HG02571 (cell line): ENCODE measurements around the gene OLFM4.
"Not testable (repeated sequence)": the region's sequence is repeated elsewhere in the genome, so short reads cannot be mapped to it uniquely, and the experiment has no call there.

ENCODE experiments used
- ATAC-seq: cut with Tn5 transposase; IDR thresholded peaks from one replicate; pipeline ENCODE4 v1.9.1; 2021; ENCODE audit warnings: mild to moderate bottlenecking, moderate library complexity; ENCODE audit not compliant: unreplicated experiment

Gene OLFM4

GRCh38 chr13:53014018-53014417 is 14.6 kb upstream of the OLFM4 start:
- not testable (repeated sequence) for ATAC-seq

GRCh38 chr13:53014495-53015443 is 13.8 kb upstream of the OLFM4 start:
- ATAC-seq = no peak

- ATAC-seq = no peak
Observed at GRCh38 chr13:53015971-53016370, 12.6 kb upstream of the OLFM4 start.

- no peak for ATAC-seq
Observed at GRCh38 chr13:53017433-53017970, 11.1 kb upstream of the OLFM4 start.

GRCh38 chr13:53018690-53019647 is 9.6 kb upstream of the OLFM4 start:
- no peak for ATAC-seq

DNA sequence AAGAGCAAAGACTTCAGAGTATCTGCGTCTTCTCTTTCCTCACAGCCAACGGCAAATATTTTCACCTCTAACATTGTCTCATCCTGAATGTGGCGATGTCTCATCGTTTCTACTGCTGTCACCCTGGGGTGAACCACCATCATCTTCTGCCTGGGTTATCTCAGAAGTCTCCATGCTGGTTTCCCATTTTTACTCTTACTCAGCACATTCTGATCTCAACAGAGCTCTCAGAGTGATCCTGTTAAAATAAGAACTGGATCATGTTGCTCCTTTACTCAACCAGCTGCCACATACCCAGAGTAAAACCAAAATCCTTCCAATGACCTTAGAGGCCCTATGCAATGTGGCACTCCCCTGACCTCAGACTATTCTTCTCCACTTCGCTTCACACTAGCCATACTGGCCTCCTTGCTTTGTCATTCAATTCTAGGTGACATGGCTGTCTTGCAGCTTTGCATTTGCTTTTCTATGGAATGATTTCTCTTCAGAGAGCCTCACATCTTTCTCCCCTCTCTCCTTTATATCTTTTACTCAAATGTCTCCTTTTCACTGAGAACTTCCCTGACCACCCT is 7.8 kb upstream of the OLFM4 start:
- ATAC-seq = no peak

GRCh38 chr13:53023246-53023645 is 5.4 kb upstream of the OLFM4 start:
- no peak for ATAC-seq

DNA sequence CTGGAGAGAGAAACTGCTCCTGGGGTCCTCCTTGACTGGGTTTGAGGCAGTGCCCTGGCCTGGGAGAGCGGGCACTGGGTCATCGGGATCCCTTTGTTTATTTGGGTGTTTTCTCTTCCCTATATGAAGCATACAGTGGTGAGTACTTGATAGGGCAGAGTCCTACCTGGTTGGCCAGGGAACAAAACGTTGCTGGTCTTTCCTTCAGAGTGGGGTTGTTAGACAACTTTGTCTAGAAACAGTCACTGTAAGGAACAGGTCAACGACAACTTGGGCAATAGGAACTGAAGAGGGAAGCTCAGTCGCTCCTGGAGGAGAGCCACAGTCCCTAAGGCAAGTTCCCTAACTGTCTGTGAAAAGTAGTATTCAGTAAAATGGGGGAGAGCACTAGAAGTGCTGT is 550 bp upstream of the OLFM4 start:
- no peak for ATAC-seq

- no peak for ATAC-seq
Observed at GRCh38 chr13:53032849-53033248, 4.2 kb downstream of the OLFM4 start.

- ATAC-seq = no peak
Observed at GRCh38 chr13:53038993-53039392, 10.4 kb downstream of the OLFM4 start.

DNA sequence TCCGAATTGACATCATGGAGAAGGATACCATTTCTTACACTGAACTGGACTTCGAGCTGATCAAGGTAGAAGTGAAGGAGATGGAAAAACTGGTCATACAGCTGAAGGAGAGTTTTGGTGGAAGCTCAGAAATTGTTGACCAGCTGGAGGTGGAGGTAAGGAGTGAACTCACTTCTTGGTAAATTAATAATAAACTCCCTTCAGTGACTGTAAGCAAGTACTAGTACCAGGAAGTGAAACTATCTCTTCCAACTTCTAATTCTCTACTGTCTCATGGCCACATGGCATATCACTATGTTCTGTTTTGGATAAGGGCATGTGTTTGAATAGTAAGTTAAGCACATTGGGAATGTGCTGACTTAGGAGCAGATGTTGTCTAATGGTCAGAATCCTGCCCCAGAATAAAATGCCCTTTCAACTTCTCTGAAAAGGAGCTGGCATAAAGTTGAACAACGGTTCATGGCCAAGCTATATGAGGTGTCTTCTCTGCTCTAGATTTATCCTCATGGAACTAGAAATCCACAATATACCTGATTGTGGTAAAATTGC is 13.4 kb downstream of the OLFM4 start:
- no peak for ATAC-seq

GRCh38 chr13:53042877-53043276 is 14.3 kb downstream of the OLFM4 start:
- ATAC-seq = no peak

- ATAC-seq = no peak
Observed at GRCh38 chr13:53043398-53043797, 14.8 kb downstream of the OLFM4 start.

DNA sequence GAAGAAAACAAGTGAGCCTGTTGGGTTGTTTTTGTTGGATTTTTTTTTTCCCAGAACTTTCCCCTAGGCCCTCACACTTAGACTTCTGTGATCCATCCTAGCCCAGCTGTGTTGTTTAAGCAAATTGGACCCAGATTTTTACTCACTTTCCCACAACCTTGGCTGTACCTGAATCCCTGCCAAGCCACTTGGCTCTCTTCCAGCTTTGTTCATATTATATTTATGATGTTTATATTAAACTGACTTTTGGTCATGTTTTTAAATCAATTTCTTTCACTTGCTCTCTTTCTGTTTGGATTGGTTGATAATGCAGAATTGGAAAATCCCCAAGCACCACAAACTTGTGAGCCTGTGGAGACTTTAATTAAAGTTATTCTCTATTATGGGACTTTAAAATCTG is 16.6 kb downstream of the OLFM4 start:
- no peak for ATAC-seq

DNA sequence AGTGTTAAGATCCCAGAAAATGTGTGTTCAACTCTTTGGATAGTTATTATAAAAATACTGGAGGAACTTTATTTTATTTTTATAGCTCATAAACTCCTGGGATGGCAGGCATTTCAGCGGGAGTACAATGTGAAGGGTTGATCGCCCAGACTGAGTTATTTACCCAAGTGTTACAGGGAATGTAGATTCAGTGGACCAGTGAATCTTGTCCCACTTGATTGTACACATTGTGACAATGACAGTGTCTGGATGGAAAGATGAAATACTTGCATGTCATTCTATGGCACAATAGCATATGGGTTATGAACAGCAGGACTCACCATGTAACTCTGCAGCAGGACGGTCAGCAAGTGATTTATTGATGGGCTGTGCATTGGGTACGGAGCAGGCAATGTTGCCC is 20.3 kb downstream of the OLFM4 start:
- no peak for ATAC-seq

DNA sequence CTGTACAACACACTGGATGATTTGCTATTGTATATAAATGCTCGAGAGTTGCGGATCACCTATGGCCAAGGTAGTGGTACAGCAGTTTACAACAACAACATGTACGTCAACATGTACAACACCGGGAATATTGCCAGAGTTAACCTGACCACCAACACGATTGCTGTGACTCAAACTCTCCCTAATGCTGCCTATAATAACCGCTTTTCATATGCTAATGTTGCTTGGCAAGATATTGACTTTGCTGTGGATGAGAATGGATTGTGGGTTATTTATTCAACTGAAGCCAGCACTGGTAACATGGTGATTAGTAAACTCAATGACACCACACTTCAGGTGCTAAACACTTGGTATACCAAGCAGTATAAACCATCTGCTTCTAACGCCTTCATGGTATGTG is 21.5 kb downstream of the OLFM4 start:
- ATAC-seq = no peak

GRCh38 chr13:53052675-53053074 is 24.1 kb downstream of the OLFM4 start:
- no peak for ATAC-seq

GRCh38 chr13:53054569-53054968 is 26.0 kb downstream of the OLFM4 start:
- no peak for ATAC-seq

DNA sequence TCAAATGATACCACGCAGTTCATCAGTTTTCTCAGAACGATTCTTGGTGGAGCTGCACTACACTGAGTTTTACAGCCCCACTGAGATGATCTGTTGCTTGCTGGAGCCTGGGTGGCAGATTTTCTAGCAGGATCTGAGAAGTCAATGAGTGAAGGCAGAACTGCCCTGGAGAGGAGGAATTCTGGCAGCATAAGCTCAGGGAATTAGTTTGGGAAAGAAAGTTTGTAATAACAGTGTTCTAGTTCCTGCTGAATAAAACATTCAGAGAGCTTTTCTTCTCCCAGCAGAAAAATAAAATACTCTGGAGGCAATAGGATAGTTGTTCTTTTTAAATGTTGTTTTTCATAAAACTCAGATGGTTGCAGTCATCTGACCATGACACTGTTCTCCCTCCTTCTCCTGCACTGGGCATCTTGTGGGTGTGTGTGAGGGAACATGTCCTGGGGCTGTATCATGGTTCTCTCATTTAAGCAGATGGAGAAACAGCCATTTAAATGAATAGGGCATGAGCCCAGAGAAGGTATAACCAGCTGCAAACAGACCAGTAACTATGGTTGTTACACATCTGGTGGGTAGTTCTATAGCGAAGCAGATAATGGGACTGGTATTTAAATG is 29.6 kb downstream of the OLFM4 start:
- no peak for ATAC-seq

GRCh38 chr13:53060840-53061490 is 32.4 kb downstream of the OLFM4 start:
- ATAC-seq = no peak
